MM.1S (cell line): ENCODE data around the gene PRDM12.

Experiments used
- DNase-seq: peaks from one replicate; pipeline ENCODE4 v3.0.0-alpha.2; 2015
- H2AFZ ChIP-seq: fragments of 300-600 bp; sonication (generic); 2 replicates; pipeline ENCODE4 v1.6.0; 2016; ENCODE audit warnings: antibody characterized with exemption, low read length
- H3F3A ChIP-seq: fragments of 300-600 bp; sonication (generic); 2 replicates; pipeline ENCODE4 v1.6.1; 2016; ENCODE audit warnings: mild to moderate bottlenecking, antibody characterized with exemption, low read length, moderate library complexity, mixed read lengths; ENCODE audit not compliant: insufficient read depth
- H3K27ac ChIP-seq: fragments of 300-600 bp; sonication (generic); 2 replicates; pipeline ENCODE4 v1.5.1; 2016; ENCODE audit warnings: mild to moderate bottlenecking, low read length
- H3K27me3 ChIP-seq: fragments of 300-600 bp; sonication (generic); replicated peaks from 2 replicates; pipeline ENCODE4 v1.6.0; 2016; ENCODE audit warnings: low read length; ENCODE audit not compliant: insufficient read depth
- H3K36me3 ChIP-seq: fragments of 300-600 bp; sonication (generic); replicated peaks from 2 replicates; pipeline ENCODE4 v1.6.1; 2016; ENCODE audit warnings: mild to moderate bottlenecking, low read length, mixed read lengths; ENCODE audit not compliant: insufficient read depth
- H3K4me1 ChIP-seq: fragments of 300-600 bp; sonication (generic); 2 replicates; pipeline ENCODE4 v1.6.1; 2016; ENCODE audit warnings: low read length, mixed read lengths
- H3K4me2 ChIP-seq: fragments of 300-600 bp; sonication (generic); 2 replicates; pipeline ENCODE4 v1.6.0; 2016; ENCODE audit warnings: low read depth, low read length
- H3K4me3 ChIP-seq: fragments of 300-600 bp; sonication (generic); 2 replicates; pipeline ENCODE4 v1.5.1; 2016; ENCODE audit warnings: low read length, mixed read lengths
- H3K79me2 ChIP-seq: fragments of 300-600 bp; sonication (generic); 2 replicates; pipeline ENCODE4 v1.6.1; 2016; ENCODE audit warnings: mixed run types, low read length, mixed read lengths
- H3K9ac ChIP-seq: fragments of 300-600 bp; sonication (generic); 2 replicates; pipeline ENCODE4 v1.6.1; 2016; ENCODE audit warnings: low read length, mixed read lengths
- H3K9me2 ChIP-seq: fragments of 300-600 bp; sonication (generic); replicated peaks from 2 replicates; pipeline ENCODE4 v1.6.1; 2016; ENCODE audit warnings: mild to moderate bottlenecking, low read length, mixed read lengths; ENCODE audit not compliant: insufficient read depth
- H3K9me3 ChIP-seq: fragments of 300-600 bp; sonication (generic); replicated peaks from 2 replicates; pipeline ENCODE4 v1.6.1; 2016; ENCODE audit warnings: mild to moderate bottlenecking, low read length, mixed read lengths; ENCODE audit not compliant: insufficient read depth
- H4K20me1 ChIP-seq: fragments of 300-600 bp; sonication (generic); 2 replicates; pipeline ENCODE4 v1.6.1; 2016; ENCODE audit warnings: mild to moderate bottlenecking, low read length, moderate library complexity, mixed read lengths; ENCODE audit not compliant: insufficient read depth
- EZH2 ChIP-seq: fragments of 300-600 bp; sonication (generic); optimal IDR thresholded peaks from 2 replicates; pipeline ENCODE3; 2017; ENCODE audit warnings: low read depth, mild to moderate bottlenecking, antibody characterized with exemption, low read length, mixed read lengths
- EZH2phosphoT487 ChIP-seq: fragments of 300-600 bp; sonication (generic); IDR thresholded peaks from 2 replicates; pipeline ENCODE4 v1.6.1; 2018; ENCODE audit warnings: antibody characterized with exemption, low read length
- TF ChIP-seq, protein P1 (sequence below): fragments of 300-600 bp; sonication (generic); IDR thresholded peaks from 2 replicates; pipeline ENCODE4 v1.5.1; 2016; ENCODE audit warnings: antibody characterized with exemption, low read length, mixed read lengths

PRDM12 gene

GRCh38 chr9:130634801-130635200 lies 29.6 kb upstream of the PRDM12 start:
- H3K27me3 ChIP-seq: no peaks in the 10 kb centered on the region
- H3K79me2 ChIP-seq: no peaks in the 10 kb centered on the region
- H3K4me2 ChIP-seq: no peak overlapping the region
- DNase-seq: no peak
- H4K20me1 ChIP-seq: no peaks in the 10 kb centered on the region
- TF ChIP-seq, protein P1, sequence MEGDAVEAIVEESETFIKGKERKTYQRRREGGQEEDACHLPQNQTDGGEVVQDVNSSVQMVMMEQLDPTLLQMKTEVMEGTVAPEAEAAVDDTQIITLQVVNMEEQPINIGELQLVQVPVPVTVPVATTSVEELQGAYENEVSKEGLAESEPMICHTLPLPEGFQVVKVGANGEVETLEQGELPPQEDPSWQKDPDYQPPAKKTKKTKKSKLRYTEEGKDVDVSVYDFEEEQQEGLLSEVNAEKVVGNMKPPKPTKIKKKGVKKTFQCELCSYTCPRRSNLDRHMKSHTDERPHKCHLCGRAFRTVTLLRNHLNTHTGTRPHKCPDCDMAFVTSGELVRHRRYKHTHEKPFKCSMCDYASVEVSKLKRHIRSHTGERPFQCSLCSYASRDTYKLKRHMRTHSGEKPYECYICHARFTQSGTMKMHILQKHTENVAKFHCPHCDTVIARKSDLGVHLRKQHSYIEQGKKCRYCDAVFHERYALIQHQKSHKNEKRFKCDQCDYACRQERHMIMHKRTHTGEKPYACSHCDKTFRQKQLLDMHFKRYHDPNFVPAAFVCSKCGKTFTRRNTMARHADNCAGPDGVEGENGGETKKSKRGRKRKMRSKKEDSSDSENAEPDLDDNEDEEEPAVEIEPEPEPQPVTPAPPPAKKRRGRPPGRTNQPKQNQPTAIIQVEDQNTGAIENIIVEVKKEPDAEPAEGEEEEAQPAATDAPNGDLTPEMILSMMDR: no peak
- TF ChIP-seq EZH2phosphoT487: no peak
- no peak for TF ChIP-seq EZH2
- no peaks in the 10 kb centered on the region for H3K9me2 ChIP-seq
- H3F3A ChIP-seq: no peaks in the 10 kb centered on the region
- no peaks in the 10 kb centered on the region for H3K4me1 ChIP-seq
- no peaks in the 10 kb centered on the region for H3K9me3 ChIP-seq
- H2AFZ ChIP-seq: no peak overlapping the region
- H3K9ac ChIP-seq: no peak overlapping the region
- H3K4me3 ChIP-seq: no peak overlapping the region
- H3K27ac ChIP-seq: no peak overlapping the region
- H3K36me3 ChIP-seq: no peaks in the 10 kb centered on the region

GRCh38 chr9:130635306-130635705 lies 29.1 kb upstream of the PRDM12 start:
- no peaks in the 10 kb centered on the region for H3K79me2 ChIP-seq
- no peaks in the 10 kb centered on the region for H3K4me1 ChIP-seq
- TF ChIP-seq EZH2: no peak
- TF ChIP-seq, protein P1: no peak
- TF ChIP-seq EZH2phosphoT487: no peak
- H3K36me3 ChIP-seq: no peaks in the 10 kb centered on the region
- no peak overlapping the region for H3K4me3 ChIP-seq
- no peaks in the 10 kb centered on the region for H3K9me3 ChIP-seq
- H2AFZ ChIP-seq: no peak overlapping the region
- no peak overlapping the region for H3K4me2 ChIP-seq
- DNase-seq: no peak
- H3F3A ChIP-seq: no peaks in the 10 kb centered on the region
- H3K9ac ChIP-seq: no peak overlapping the region
- H4K20me1 ChIP-seq: no peaks in the 10 kb centered on the region
- H3K27me3 ChIP-seq: no peaks in the 10 kb centered on the region
- no peaks in the 10 kb centered on the region for H3K9me2 ChIP-seq
- no peak overlapping the region for H3K27ac ChIP-seq

DNA sequence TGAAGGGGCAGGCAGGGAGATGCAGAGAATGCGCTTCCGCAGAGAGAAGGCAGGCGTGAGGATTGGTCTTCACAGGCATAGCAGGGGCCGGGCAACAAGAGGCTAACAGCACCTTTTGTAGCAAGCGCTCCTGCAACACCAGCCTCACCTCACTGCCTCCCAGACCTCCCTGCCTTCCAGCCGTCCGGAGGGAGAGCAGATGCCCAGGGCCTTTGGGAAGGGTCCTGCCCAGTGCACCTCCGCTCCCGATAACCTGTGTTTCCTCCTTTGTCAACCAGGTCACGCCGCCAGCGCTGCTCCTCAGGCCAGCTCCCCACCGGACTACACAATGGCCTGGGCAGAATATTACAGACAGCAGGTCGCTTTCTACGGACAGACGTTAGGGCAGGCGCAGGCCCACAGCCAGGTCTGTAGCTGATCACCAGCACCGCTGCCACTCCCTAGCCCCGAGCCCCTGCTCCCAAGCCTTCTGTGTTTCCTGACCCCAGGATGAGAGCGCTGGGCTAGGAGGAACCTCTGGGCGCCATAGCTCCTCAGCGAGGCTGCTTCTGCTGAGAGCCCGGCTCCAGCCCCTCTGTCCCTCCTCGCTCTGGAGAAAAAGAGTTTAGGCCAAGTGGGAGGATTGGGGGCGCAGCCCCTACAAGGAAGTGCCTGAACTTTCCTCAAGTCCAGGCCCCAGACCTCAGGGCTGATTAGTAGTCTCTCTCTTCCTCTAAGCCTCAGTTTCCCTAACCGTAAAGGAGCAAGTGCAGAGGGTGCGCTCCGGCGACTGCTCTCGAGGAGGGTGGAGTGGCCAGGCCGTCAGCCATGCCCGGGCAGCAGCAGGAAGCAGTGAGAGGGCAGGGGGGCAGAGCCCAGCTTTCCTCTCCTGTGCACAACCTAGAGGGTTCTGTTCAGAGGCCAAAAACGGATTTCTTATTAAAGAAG lies 28.4 kb upstream of the PRDM12 start:
- Histone ChIP-seq H3K27me3 (no peaks in the 10 kb centered on the region), H3K27ac (no peak overlapping the region), H3K79me2 (no peaks in the 10 kb centered on the region), H3K4me2 (no peak overlapping the region), H3K36me3 (no peaks in the 10 kb centered on the region), H3K9ac (no peak overlapping the region), H3K4me3 (no peak overlapping the region), H2AFZ (no peak overlapping the region), H3K4me1 (no peaks in the 10 kb centered on the region), H3K9me3 (no peaks in the 10 kb centered on the region), H3K9me2 (no peaks in the 10 kb centered on the region), H4K20me1 (no peaks in the 10 kb centered on the region), H3F3A (no peaks in the 10 kb centered on the region)
- TF ChIP-seq EZH2phosphoT487: no peak
- no peak for TF ChIP-seq EZH2
- TF ChIP-seq, protein P1: no peak
- DNase-seq: no peak
